GM23338 (cell line): ENCODE results near the gene RPL3. TPM values are rescaled to one million over a fixed set of nuclear protein-coding genes. Genes with fewer than 3 reads are reported as not detected.

Source experiments
- ATAC-seq: fragments of 200-7000 bp; cut with Tn5 transposase; 3 replicates; pipeline ENCODE4 v1.9.1; 2020
- DNase-seq: peaks from one replicate; pipeline ENCODE4 v3.0.0-alpha.2; 2015; ENCODE audit warnings: low spot score
- H2AFZ ChIP-seq: fragments of 200-600 bp; sonication (generic); 2 replicates; pipeline ENCODE4 v1.8.0; 2016; ENCODE audit warnings: antibody characterized with exemption, mild to moderate bottlenecking, moderate library complexity
- H3F3A ChIP-seq: fragments of 200-600 bp; sonication (generic); replicated peaks from 2 replicates; pipeline ENCODE4 v1.8.0; 2017; ENCODE audit warnings: antibody characterized with exemption, mixed run types, low read depth
- H3K27ac ChIP-seq: fragments of 200-600 bp; sonication (generic); 2 replicates; pipeline ENCODE4 v1.6.1; 2016; ENCODE audit warnings: low read depth
- H3K27me3 ChIP-seq: fragments of 200-600 bp; sonication (generic); 2 replicates; pipeline ENCODE4 v1.8.0; 2016; ENCODE audit warnings: mild to moderate bottlenecking, mixed run types, moderate library complexity; ENCODE audit not compliant: insufficient read depth
- H3K36me3 ChIP-seq: fragments of 200-600 bp; sonication (generic); 2 replicates; pipeline ENCODE4 v1.8.0; 2016; ENCODE audit warnings: mild to moderate bottlenecking; ENCODE audit not compliant: insufficient read depth
- H3K4me1 ChIP-seq: fragments of 200-600 bp; sonication (generic); 2 replicates; pipeline ENCODE4 v1.8.0; 2016; ENCODE audit warnings: mild to moderate bottlenecking, moderate library complexity; ENCODE audit not compliant: insufficient read depth
- H3K4me2 ChIP-seq: fragments of 200-600 bp; sonication (generic); 2 replicates; pipeline ENCODE4 v1.7.1; 2017; ENCODE audit warnings: mixed run types
- H3K4me3 ChIP-seq: fragments of 200-600 bp; sonication (generic); 2 replicates; pipeline ENCODE4 v1.6.1; 2016; ENCODE audit warnings: mixed run types
- H3K79me2 ChIP-seq: fragments of 200-600 bp; sonication (generic); replicated peaks from 2 replicates; pipeline ENCODE4 v1.8.0; 2017; ENCODE audit warnings: mild to moderate bottlenecking; ENCODE audit not compliant: insufficient read depth
- H3K9me2 ChIP-seq: fragments of 200-600 bp; sonication (generic); 2 replicates; pipeline ENCODE4 v1.8.0; 2017; ENCODE audit not compliant: insufficient read depth
- H4K20me1 ChIP-seq: fragments of 200-600 bp; sonication (generic); replicated peaks from 2 replicates; pipeline ENCODE4 v1.8.0; 2017; ENCODE audit warnings: mild to moderate bottlenecking; ENCODE audit not compliant: insufficient read depth
- H3K27ac Mint-ChIP-seq: 2 replicates; pipeline ENCODE4 v1.8.0; 2020; ENCODE audit warnings: inconsistent platforms, mild to moderate bottlenecking, moderate library complexity, mixed read lengths
- H3K27me3 Mint-ChIP-seq: 3 replicates; pipeline ENCODE4 v1.8.0; 2022; ENCODE audit warnings: low read depth, mild to moderate bottlenecking, moderate library complexity, mixed read lengths, inconsistent platforms; ENCODE audit not compliant: insufficient read depth, poor library complexity
- H3K36me3 Mint-ChIP-seq: 3 replicates; pipeline ENCODE4 v1.8.0; 2021; ENCODE audit warnings: low read depth, mild to moderate bottlenecking, inconsistent platforms, moderate library complexity, mixed read lengths
- H3K4me1 Mint-ChIP-seq: 3 replicates; pipeline ENCODE4 v1.8.0; 2020; ENCODE audit warnings: mild to moderate bottlenecking, inconsistent platforms, mixed read lengths
- H3K4me3 Mint-ChIP-seq: 3 replicates; pipeline ENCODE4 v1.8.0; 2021; ENCODE audit warnings: moderate library complexity, mild to moderate bottlenecking, inconsistent platforms, mixed read lengths
- H3K9me3 Mint-ChIP-seq: 3 replicates; pipeline ENCODE4 v1.8.0; 2020; ENCODE audit warnings: moderate library complexity, mild to moderate bottlenecking, inconsistent platforms, mixed read lengths
- CREB1 ChIP-seq: fragments of 250-450 bp; sonication (Bioruptor Pico); IDR thresholded peaks from 2 replicates; pipeline ENCODE4 v1.5.0; 2020; ENCODE audit warnings: low read depth, mild to moderate bottlenecking, moderate library complexity
- CTCF ChIP-seq, 2 experiments: fragments of 200-600 bp in 1 of 2; sonication (generic) in 1 of 2; conservative IDR thresholded peaks; 2 replicates each; pipeline versions ENCODE4 v1.5.1 to v1.6.1; 2016 to 2017; ENCODE audit warnings: antibody characterized with exemption in 2 of 2, low read depth in 2 of 2, mild to moderate bottlenecking in 2 of 2, moderate library complexity in 1 of 2
- POLR2AphosphoS5 ChIP-seq: IDR thresholded peaks from 2 replicates; pipeline ENCODE4 v1.6.1; 2016; ENCODE audit warnings: antibody characterized with exemption, low read depth
- REST ChIP-seq: IDR thresholded peaks from one replicate; pipeline ENCODE4 v1.6.1; 2018; ENCODE audit warnings: antibody characterized with exemption; ENCODE audit not compliant: unreplicated experiment
- ZNF331 ChIP-seq: fragments of 250-450 bp; sonication (Bioruptor Pico); IDR thresholded peaks from 2 replicates; pipeline ENCODE4 v1.5.0; 2020; ENCODE audit warnings: low read depth, mild to moderate bottlenecking, moderate library complexity
- polyA plus RNA-seq: library from polyadenylated mRNA; unstranded; fragments of >200 nt; fragmentation: Nextera tagmentation; extraction: Ambion mirVana; gene quantifications from 2 replicates; pipeline ENCODE4 v1.2.1, GENCODE V29; 2016
- total RNA-seq: library from RNA; depleted of rRNA; stranded (reverse); fragments of >200 nt; shearing (Covaris generic); gene quantifications from 2 replicates; pipeline ENCODE4 v1.2.3, GENCODE V29; 2014

Gene RPL3
- total and polyA plus RNA-seq, 2 experiments from 2014 or later, result 1,983 to 3,244 TPM

- TF ChIP-seq REST, result no peak
These were observed 30.7 kb upstream of the RPL3 start, which contains the start of gene SYNGR1 (continued) for GRCh38 chr22:39349967-39350726.

DNA sequence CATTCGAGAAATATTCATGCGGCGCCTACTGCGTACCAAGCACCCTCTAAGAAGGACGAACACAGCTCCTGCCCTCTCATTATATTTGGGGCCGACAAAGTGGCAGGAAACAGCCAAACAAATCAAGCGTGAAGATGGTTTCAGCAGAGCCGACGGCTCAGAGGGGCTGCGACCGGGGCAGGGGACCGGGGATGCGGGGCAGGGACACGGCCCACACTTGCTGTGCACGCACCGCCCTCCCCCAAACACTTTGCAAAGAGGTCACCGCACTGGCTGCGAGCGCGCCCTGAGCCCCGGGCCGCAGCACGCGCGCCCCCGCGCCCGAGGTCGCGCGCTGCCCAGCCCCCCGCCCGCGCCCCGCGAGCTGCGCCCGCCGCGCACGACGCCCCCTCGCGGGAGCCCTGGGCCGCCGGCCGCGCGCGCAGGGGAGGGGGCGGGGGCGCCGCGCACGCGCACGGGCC, 30.1 kb upstream of the RPL3 start:
- Histone ChIP-seq H3K79me2 (peaks cover 12% of the 10 kb centered on the region), H3F3A (peaks cover 6% of the 10 kb centered on the region; the same call in 1 of the 2 replicates), H3K27me3 (peaks cover 5% of the 10 kb centered on the region), H2AFZ (peak overlapping the region; percentile 91), H4K20me1 (no peaks in the 10 kb centered on the region; the same call in 1 of the 2 replicates), H3K4me1 (peaks cover 18% of the 10 kb centered on the region), H3K4me2 (peak overlapping the region; percentile 87), H3K27ac (no peak overlapping the region), H3K9me2 (no peaks in the 10 kb centered on the region), H3K4me3 (peak overlapping the region; percentile 79), H3K36me3 (no peaks in the 10 kb centered on the region)
- H3K4me1 Mint-ChIP-seq, result peaks cover 25% of the 10 kb centered on the region
- TF ChIP-seq POLR2AphosphoS5, result peak; percentile 49; the same call in 1 of the 2 replicates
- no peak for TF ChIP-seq ZNF331 (CRISPR knock-in tag)
- TF ChIP-seq CTCF (conservative IDR thresholded peaks at IDR 0.05; ENCODE audit: low read depth in 2 of 2), result peak in 1 of 2 experiments; percentile 27; a peak in 1 of 4 replicates
- H3K36me3 Mint-ChIP-seq, result no peaks in the 10 kb centered on the region
- peaks cover 12% of the 10 kb centered on the region for H3K27me3 Mint-ChIP-seq
- ATAC-seq (peak; percentile 26), DNase-seq (peak; percentile 77)
- H3K27ac Mint-ChIP-seq, result no peak overlapping the region
- H3K9me3 Mint-ChIP-seq, result no peaks in the 10 kb centered on the region
- H3K4me3 Mint-ChIP-seq, result peak overlapping the region; percentile 79

DNA sequence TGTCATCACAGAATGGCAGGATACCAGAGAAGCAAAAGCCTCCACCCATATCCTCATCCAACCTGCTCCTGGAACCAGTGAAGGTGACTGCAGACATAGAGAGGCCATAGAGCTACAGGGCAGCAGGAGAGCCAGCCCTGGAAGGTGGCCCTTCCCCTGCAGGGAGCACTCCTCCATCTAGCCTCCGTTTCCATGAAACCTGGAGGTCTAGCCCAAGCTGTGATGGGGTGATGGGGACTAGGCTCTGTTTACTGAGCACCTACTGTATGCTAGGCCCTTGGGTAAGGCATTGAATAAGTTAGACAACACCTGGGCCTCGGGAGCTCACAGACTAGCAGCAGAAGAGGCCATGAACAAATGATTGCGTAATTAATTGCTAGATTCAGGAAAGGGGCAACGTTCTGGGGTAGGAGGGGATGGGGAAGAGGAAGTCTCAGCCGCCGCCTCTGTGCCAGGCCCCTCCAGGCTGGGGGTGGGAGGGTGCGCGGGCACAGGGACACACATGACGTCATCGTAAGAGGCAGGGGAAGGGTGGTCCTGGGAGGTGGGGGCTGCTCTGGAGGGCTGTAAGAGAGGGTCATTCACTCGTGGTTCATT, 29.6 kb upstream of the RPL3 start:
- Histone ChIP-seq H3K4me1 (peaks cover 24% of the 10 kb centered on the region), H2AFZ (peak overlapping the region; percentile 91), H3K79me2 (peaks cover 12% of the 10 kb centered on the region), H4K20me1 (no peaks in the 10 kb centered on the region; the same call in 1 of the 2 replicates), H3K4me3 (peak overlapping the region; percentile 78), H3K4me2 (peak overlapping the region; percentile 87), H3K36me3 (no peaks in the 10 kb centered on the region), H3K27me3 (peaks cover 5% of the 10 kb centered on the region), H3K9me2 (no peaks in the 10 kb centered on the region), H3K27ac (no peak overlapping the region), H3F3A (peaks cover 7% of the 10 kb centered on the region; the same call in 1 of the 2 replicates)
- ATAC-seq (peak; percentile 5; the same call in 2 of the 3 replicates), DNase-seq (no peak)
- Mint-ChIP-seq H3K27me3 (peaks cover 15% of the 10 kb centered on the region), H3K4me1 (peaks cover 29% of the 10 kb centered on the region), H3K27ac (no peak overlapping the region), H3K4me3 (peak overlapping the region; percentile 79), H3K9me3 (no peaks in the 10 kb centered on the region), H3K36me3 (no peaks in the 10 kb centered on the region)
- TF ChIP-seq CREB1 (CRISPR knock-in tag) (peak; percentile 75), CTCF (conservative IDR thresholded peaks at IDR 0.05; ENCODE audit: low read depth in 2 of 2) (no peak), POLR2AphosphoS5 (0 out of 2 replicates have a peak, but pooled peaks have one; percentile 27)
